Heart left ventricle (tissue), 16 donors: ENCODE data around the gene XYLT1. TPM values are rescaled to one million over a fixed set of nuclear protein-coding genes. Genes with fewer than 3 reads are reported as not detected.

Experiments
- ATAC-seq, 4 donors: fragments of 200-7000 bp; cut with Tn5 transposase; one replicate each; pipeline ENCODE4 v1.9.1; 2020 to 2022; ENCODE audit warnings: moderate library complexity in 4 of 4, mild to moderate bottlenecking in 3 of 4, moderate number of reproducible peaks in 1 of 4
- DNase-seq, 5 donors: peaks; one replicate each; pipeline ENCODE4 v3.0.0-alpha.2; 2020
- H3K27ac ChIP-seq, 12 donors: fragments of 200-600 bp; sonication (generic) in 4 of 12; one replicate each; pipeline versions ENCODE4 v1.5.0 to v1.8.0; 2016 to 2022; ENCODE audit warnings: mild to moderate bottlenecking in 2 of 12
- H3K27me3 ChIP-seq, 9 donors: fragments of 200-600 bp; sonication (generic) in 2 of 9; one replicate each; pipeline versions ENCODE4 v1.5.1 to v1.8.0; 2016 to 2022; ENCODE audit warnings: mild to moderate bottlenecking in 3 of 9
- H3K36me3 ChIP-seq, 9 donors: fragments of 200-600 bp; sonication (generic) in 2 of 9; one replicate each; pipeline versions ENCODE4 v1.5.0 to v1.8.0; 2018 to 2022; ENCODE audit warnings: mild to moderate bottlenecking in 2 of 9
- H3K4me1 ChIP-seq, 12 donors: fragments of 200-600 bp; sonication (generic) in 4 of 12; one replicate each; pipeline versions ENCODE4 v1.5.0 to v1.8.0; 2016 to 2022; ENCODE audit warnings: mild to moderate bottlenecking in 3 of 12
- H3K4me3 ChIP-seq, 12 donors: fragments of 200-600 bp; sonication (generic) in 4 of 12; one replicate each; pipeline versions ENCODE4 v1.5.0 to v1.8.0; 2017 to 2022; ENCODE audit warnings: mild to moderate bottlenecking in 9 of 12, moderate library complexity in 4 of 12
- H3K9me3 ChIP-seq, 12 donors: fragments of 200-600 bp; sonication (generic) in 4 of 12; one replicate each; pipeline versions ENCODE4 v1.5.0 to v1.8.0; 2016 to 2022; ENCODE audit warnings: mild to moderate bottlenecking in 1 of 12
- CTCF ChIP-seq, 12 donors: fragments of 200-600 bp; sonication (generic) in 4 of 12; IDR thresholded peaks; one replicate each; pipeline versions ENCODE4 v1.5.0 to v1.8.0; 2018 to 2022; ENCODE audit warnings: antibody characterized with exemption in 12 of 12, mild to moderate bottlenecking in 5 of 12
- POLR2A ChIP-seq, 2 donors: fragments of 450-650 bp; IDR thresholded peaks; one replicate each; pipeline ENCODE4 v1.6.1; 2017; ENCODE audit warnings: antibody characterized with exemption in 2 of 2, mild to moderate bottlenecking in 2 of 2, moderate library complexity in 2 of 2
- WGBS, 4 donors: extraction: QIAGEN DNeasy Blood & Tissue Kit in 2 of 4; methylation state at CpG; one replicate each; pipeline versions ENCODE4 v1.1.5 to v1.1.7; 2013 to 2018; 5-methylcytosine and 5-hydroxymethylcytosine counted together
- intact Hi-C, 10 donors: fragments of 100-400 bp; cut with DNase I; formaldehyde crosslinking; loops; one replicate each; pipeline versions ENCODE4 v1.11.1 to v1.14.2; 2022
- polyA plus RNA-seq, 2 donors: library from polyadenylated mRNA; stranded (reverse); fragments of 200-250 nt; gene quantifications; one replicate each; pipeline ENCODE4 v1.2.3, GENCODE V29; 2013
- total RNA-seq, 9 donors: library from RNA; depleted of rRNA in 2 of 9; stranded (reverse); fragments of >200 nt in 2 of 9; fragmentation: NEBNext Ultra II Directional in 3 of 9; extraction: Animal tissue kit (Norgen Biotek cat#: 25700) in 3 of 9; gene quantifications; one replicate each; pipeline versions ENCODE4 v1.1.0 to v1.2.4, GENCODE V29; 2016 to 2023
- donor health status: ischemic (EF 13 %, LVEDD 7.1; RV severe dilation, severe dysfunction).
- donor health status: healthy with polysubstance abuse.
- donor health status: DM: no; HTN: yes; CAD: no.
- donor health status: DM: no; HTN: no; CAD: no.
- donor health status: ischemic (EF 25% LVEDD 6.9; RV normal size, moderate dysfunction).
- donor health status: ischemic (EF 25% LVEDD 5.7; RV mildly dilated, moderate dysfunction).
- donor health status: healthy.
- donor health status: DM: yes; HTN: yes; CAD: no.
- donor health status: ischemic (EF 35%, LVEDD 5.7; RV mildly dilated, moderate dysfunction).
- donor health status: nonischemic (EF 11% LVEDD 7.7; RV severe dilation, severe dysfunction).
- donor health status: DM: yes; HTN: yes; CAD: no.
- donor health status: PGD.
- donor health status: ischemic (EF 29% LVEDD 5.4; RV normal size, mild dysfunction).
- donor health status: nonischemic (EF 23%, LVEDD 6.1; RV moderate dilation, normal function).

The XYLT1 gene
- total and polyA plus RNA-seq, 11 donors, result 0.46 to 12.3 (median 2.4) TPM

- Histone ChIP-seq H3K4me1 (peaks cover 0 to 36% (median 15%) of the 10 kb centered on the region in 12 donors), H3K27me3 (no peaks in the 10 kb centered on the region), H3K27ac (peak overlapping the region in 3 of 12 donors; percentile 27 to 76 (median 32)), H3K36me3 (no peaks in the 10 kb centered on the region), H3K9me3 (no peaks in the 10 kb centered on the region), H3K4me3 (no peak overlapping the region)
- TF ChIP-seq CTCF (IDR thresholded peaks at IDR 0.05), result no peak
- TF ChIP-seq POLR2A (IDR thresholded peaks at IDR 0.05), result no peak
- ATAC-seq, result peak; percentile 43 to 83 (median 72)
- peak in 2 of 5 donors; percentile 24 to 49 for DNase-seq
- WGBS, 4 donors, result 23 to 40% (median 35%) methylated on average over 4 of the region's 4 CpGs
- intact Hi-C loops, result loop anchor here in 1 of 10 donors (10.0 kb wide), 1 partner anchor 53 kb away; no protein-coding TSS in a partner anchor
Observed at GRCh38 chr16:17397499-17397891, 73.3 kb downstream of the XYLT1 start.

GRCh38 chr16:17396762-17397498, 73.8 kb downstream of the XYLT1 start:
- peaks cover 0 to 36% (median 15%) of the 10 kb centered on the region in 12 donors for H3K4me1 ChIP-seq
- 24 to 30% (median 28%) methylated on average over 14 of the region's 14 CpGs for WGBS, 4 donors
- intact Hi-C loops, result loop anchor here in 1 of 10 donors (10.0 kb wide), 1 partner anchor 52 kb away; no protein-coding TSS in a partner anchor
- DNase-seq (peak in 2 of 5 donors; percentile 19 to 48), ATAC-seq (peak; percentile 33 to 75 (median 52))
- peak overlapping the region in 4 of 12 donors; percentile 0 to 76 (median 30) for H3K27ac ChIP-seq
- H3K27me3 ChIP-seq, result no peaks in the 10 kb centered on the region
- no peak overlapping the region for H3K4me3 ChIP-seq
- H3K36me3 ChIP-seq, result no peaks in the 10 kb centered on the region
- TF ChIP-seq POLR2A (IDR thresholded peaks at IDR 0.05) (no peak), CTCF (IDR thresholded peaks at IDR 0.05) (no peak)
- H3K9me3 ChIP-seq, result no peaks in the 10 kb centered on the region

- Histone ChIP-seq H3K27ac (peak overlapping the region in 5 of 12 donors; percentile 1 to 76 (median 7)), H3K36me3 (no peaks in the 10 kb centered on the region), H3K27me3 (no peaks in the 10 kb centered on the region), H3K4me3 (no peak overlapping the region), H3K4me1 (peaks cover 0 to 36% (median 15%) of the 10 kb centered on the region in 12 donors), H3K9me3 (no peaks in the 10 kb centered on the region)
- DNase-seq, result peak in 1 of 5 donors; percentile 54
- peak; percentile 19 to 67 (median 42) for ATAC-seq
- intact Hi-C loops, result loop anchor here in 1 of 10 donors (10.0 kb wide), 1 partner anchor 51 kb away; no protein-coding TSS in a partner anchor
- TF ChIP-seq POLR2A (IDR thresholded peaks at IDR 0.05), result no peak
- no peak for TF ChIP-seq CTCF (IDR thresholded peaks at IDR 0.05)
- WGBS, 4 donors, result 33 to 45% (median 41%) methylated on average over 9 of the region's 9 CpGs
Observed at GRCh38 chr16:17395849-17396480, 74.8 kb downstream of the XYLT1 start.
